ENCODE results near the gene PCNX4.

Gene PCNX4

DNA sequence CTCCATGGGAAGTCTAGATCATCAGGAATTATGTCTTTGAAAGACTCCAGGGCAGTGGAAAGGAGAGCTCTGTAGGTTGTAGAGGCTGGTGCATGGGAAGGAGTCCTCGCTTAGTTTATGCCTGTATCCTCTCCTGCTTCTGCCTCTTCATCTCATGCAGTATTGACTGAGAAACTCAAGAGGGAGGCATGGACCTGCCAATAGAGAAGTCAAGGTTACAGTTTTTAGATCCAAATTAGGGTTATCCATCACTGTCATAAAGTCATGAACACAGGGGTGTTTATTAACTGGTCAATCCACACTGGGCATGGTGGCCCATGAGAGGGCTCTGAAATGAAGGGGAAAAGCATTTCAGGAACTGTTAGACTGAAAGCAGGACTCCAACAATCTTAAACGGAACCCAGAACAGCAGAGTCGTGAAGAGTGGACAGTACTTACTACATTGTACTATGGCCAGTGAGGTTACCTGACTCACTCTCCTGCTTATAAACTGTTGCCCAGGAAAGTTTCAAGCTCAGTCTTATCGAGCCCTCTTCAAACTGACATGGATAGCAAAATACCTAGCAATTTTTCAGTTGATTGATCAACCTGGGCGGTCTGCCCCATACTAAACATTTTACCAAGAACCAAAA is 103.6 kb downstream of the PCNX4 start:
- H3K4me3 ChIP-seq (ENCODE audit: low read depth, low read length): no peak overlapping the region
- in situ Hi-C loops (cut with HindIII; ENCODE audit: low sequenced_read_pairs): no loop called here
- TF ChIP-seq, protein P1, sequence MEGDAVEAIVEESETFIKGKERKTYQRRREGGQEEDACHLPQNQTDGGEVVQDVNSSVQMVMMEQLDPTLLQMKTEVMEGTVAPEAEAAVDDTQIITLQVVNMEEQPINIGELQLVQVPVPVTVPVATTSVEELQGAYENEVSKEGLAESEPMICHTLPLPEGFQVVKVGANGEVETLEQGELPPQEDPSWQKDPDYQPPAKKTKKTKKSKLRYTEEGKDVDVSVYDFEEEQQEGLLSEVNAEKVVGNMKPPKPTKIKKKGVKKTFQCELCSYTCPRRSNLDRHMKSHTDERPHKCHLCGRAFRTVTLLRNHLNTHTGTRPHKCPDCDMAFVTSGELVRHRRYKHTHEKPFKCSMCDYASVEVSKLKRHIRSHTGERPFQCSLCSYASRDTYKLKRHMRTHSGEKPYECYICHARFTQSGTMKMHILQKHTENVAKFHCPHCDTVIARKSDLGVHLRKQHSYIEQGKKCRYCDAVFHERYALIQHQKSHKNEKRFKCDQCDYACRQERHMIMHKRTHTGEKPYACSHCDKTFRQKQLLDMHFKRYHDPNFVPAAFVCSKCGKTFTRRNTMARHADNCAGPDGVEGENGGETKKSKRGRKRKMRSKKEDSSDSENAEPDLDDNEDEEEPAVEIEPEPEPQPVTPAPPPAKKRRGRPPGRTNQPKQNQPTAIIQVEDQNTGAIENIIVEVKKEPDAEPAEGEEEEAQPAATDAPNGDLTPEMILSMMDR (IDR thresholded peaks at IDR 0.05; ENCODE audit: low read depth, low read length, missing control alignments): no peak
- no peak for DNase-seq (ENCODE audit: low read depth)

DNA sequence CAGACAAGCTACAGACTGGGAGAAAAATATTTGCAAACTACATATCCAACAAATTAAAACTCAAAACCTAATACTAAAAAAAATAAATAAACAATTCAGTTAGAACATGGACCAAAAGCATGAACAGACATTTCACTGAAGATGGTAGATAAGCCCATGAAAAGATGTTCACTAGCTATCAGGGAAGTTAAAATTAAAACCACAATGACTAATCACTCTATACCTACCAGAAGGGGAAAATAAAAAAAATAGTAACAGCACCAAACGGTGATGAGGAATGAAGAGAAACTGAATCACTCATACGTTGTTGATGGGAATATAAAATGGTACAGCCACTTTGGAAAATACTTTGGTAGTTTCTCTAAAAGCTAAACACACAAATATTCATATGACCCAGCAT is 104.6 kb downstream of the PCNX4 start:
- no peak for DNase-seq (ENCODE audit: low read depth)
- in situ Hi-C loops (cut with HindIII; ENCODE audit: low sequenced_read_pairs): no loop called here
- H3K4me3 ChIP-seq (ENCODE audit: low read depth, low read length): no peak overlapping the region
- TF ChIP-seq, protein P1 (IDR thresholded peaks at IDR 0.05; ENCODE audit: low read depth, low read length, missing control alignments): no peak

DNA sequence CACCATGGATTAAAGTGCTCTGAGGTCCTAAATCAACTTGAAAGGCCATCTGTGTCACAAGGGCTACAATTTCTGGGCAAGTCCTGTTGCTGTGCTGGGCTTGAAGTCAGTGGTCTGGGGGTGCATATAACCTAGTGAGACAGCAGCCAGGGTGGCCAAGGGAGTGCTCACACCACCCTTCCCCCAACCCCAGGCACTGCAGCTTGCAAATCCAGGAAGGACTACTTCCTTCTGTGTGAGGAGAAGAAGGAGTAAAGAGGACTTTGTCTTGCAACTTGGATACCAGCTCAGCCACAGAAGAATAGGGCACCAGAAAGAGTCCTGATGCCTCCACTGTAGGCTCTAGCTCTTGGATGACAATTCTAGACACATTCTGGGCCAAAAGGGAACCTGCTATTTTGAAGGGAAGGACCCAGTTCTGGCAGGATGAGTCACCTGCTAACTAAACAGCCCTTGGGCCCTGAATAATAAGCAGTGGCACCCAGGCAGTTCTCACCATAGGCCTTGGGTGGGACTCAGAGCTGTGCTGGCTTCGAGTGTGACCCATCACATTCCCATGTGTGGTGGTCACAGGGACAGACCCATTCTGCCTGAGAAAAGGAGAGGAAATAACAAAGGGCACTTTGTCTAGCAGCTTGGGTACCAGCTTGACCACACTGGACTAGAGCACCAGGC is 106.0 kb downstream of the PCNX4 start:
- H3K4me3 ChIP-seq (ENCODE audit: low read depth, low read length): no peak overlapping the region
- in situ Hi-C loops (cut with HindIII; ENCODE audit: low sequenced_read_pairs): no loop called here
- DNase-seq (ENCODE audit: low read depth): no peak
- TF ChIP-seq, protein P1 (IDR thresholded peaks at IDR 0.05; ENCODE audit: low read depth, low read length, missing control alignments): no peak

DNA sequence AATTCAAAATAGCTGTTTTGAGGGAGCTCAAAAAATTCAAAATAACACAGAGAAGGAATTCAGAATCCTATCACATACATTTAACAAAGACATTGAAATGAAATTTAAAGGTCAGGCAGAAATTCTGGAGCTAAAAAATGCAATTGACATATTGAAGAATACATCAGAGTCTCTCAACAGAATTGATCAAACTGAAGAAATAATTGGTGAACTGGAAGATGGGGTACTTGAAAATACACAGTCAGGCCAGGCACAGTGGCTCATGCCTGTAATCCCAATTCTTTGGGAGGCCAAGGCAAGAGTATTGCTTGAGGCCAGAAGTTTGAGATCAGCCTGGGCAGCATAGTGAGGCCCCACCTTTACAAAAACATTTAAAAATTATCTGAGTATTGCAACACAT is 107.6 kb downstream of the PCNX4 start:
- TF ChIP-seq, protein P1 (IDR thresholded peaks at IDR 0.05; ENCODE audit: low read depth, low read length, missing control alignments): no peak
- in situ Hi-C loops (cut with HindIII; ENCODE audit: low sequenced_read_pairs): no loop called here
- DNase-seq (ENCODE audit: low read depth): no peak
- no peak overlapping the region for H3K4me3 ChIP-seq (ENCODE audit: low read depth, low read length)

DNA sequence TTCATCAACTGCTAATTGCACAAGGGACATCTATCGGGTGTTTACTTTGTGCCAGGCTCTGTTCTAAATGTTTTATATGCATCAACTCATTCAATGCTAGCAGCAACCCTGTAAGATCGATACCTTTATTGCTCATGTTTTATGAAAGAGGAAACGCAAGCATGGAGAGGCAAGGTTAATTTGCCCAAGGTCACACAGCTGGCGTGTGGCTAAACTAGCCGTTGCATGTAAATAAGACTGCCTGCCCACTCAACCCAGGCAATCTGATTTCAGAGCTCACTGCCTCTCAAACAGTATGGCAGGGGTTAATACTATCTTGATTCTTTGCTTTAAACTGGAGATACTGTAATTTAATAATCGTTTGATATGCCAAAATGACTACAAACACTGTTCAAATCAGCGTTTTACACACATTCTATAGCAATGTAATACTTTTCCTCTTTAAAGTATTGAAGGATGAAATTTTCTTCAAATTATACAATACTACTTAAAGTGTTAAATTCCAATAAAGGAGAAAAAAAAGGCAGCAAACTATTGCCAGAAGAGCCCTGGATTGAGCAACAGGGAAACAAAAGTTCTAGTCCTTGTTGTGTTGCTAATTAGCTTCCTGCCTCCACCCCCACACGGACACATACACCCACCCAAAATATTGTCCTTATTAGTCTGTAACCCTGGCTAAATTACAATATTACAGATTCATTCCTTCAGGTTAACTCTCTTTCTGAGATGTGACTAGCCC is 112.5 kb downstream of the PCNX4 start:
- DNase-seq (ENCODE audit: low read depth): no peak
- in situ Hi-C loops (cut with HindIII; ENCODE audit: low sequenced_read_pairs): no loop called here
- TF ChIP-seq, protein P1 (IDR thresholded peaks at IDR 0.05; ENCODE audit: low read depth, low read length, missing control alignments): no peak
- H3K4me3 ChIP-seq (ENCODE audit: low read depth, low read length): no peak overlapping the region

DNA sequence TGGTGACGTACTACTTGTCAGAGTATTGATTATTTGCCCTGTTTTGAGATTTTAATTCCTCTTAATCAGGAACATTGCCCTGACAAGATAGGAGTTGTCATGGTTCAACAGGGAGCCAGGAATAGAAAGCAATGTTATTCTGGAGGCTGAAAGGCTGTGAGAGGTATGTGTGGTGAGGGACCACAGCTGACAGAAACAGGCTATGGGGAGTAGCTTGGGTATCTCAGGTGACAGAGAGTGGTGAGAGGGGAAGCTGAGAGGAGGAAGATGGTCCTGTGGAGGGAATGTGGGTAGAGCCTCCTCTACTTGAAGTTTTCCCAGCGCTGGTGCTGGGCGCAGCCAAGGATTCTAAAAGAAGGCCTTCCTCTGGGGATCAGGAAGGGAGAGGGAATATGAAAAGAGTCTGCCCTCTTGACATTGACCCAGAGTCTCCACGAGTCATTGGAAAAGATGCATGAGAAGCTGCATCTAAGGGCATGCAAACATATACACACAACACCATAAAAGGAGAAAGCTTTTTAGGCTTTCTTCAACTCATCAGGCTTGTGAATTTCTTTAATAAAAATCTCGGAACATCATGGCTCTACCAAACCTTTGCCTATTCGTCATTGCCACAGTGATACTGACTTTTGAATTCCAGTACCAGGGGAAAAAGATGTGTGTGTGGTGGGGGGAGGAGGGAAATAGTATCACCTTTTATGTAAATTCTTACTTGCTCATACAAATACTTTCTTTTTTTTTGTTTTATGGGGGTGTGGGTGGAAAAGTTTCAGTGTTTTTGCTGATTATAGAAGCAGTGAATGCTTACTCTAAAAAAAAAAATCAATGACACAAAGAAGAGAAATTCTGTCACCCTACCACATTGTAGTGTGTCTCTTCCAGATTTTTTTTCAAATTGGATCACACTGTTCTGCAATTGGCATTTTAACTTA is 113.4 kb downstream of the PCNX4 start:
- H3K4me3 ChIP-seq (ENCODE audit: low read depth, low read length): no peak overlapping the region
- in situ Hi-C loops (cut with HindIII; ENCODE audit: low sequenced_read_pairs): no loop called here
- no peak for DNase-seq (ENCODE audit: low read depth)
- TF ChIP-seq, protein P1 (IDR thresholded peaks at IDR 0.05; ENCODE audit: low read depth, low read length, missing control alignments): no peak
